BE2C (cell line): ENCODE data around the gene GAPDH.
A peak's percentile ranks its signal among the peaks of the same experiment; 100 is the strongest.

Experiments
- DNase-seq: peaks from one replicate; pipeline ENCODE4 v3.0.0-alpha.2; 2020
- H3K27me3 ChIP-seq: fragments of 250-450 bp; sonication (Bioruptor Pico); 2 replicates; pipeline ENCODE4 v1.5.1; 2020; ENCODE audit warnings: mild to moderate bottlenecking
- H3K36me3 ChIP-seq: fragments of 250-450 bp; sonication (Bioruptor Pico); 2 replicates; pipeline ENCODE4 v1.5.1; 2020; ENCODE audit warnings: mild to moderate bottlenecking
- H3K4me1 ChIP-seq: fragments of 250-450 bp; sonication (Bioruptor Pico); 2 replicates; pipeline ENCODE4 v1.5.1; 2020
- H3K4me3 ChIP-seq: 2 replicates; pipeline ENCODE4 v1.5.1; 2011; ENCODE audit warnings: low read depth, low read length
- H3K9me3 ChIP-seq: fragments of 250-450 bp; sonication (Bioruptor Pico); 2 replicates; pipeline ENCODE4 v1.5.1; 2020
- TF ChIP-seq, protein P1 (sequence below): IDR thresholded peaks from 2 replicates; pipeline ENCODE4 v1.5.1; 2012; ENCODE audit warnings: mild to moderate bottlenecking, low read depth, low read length

Gene GAPDH

DNA sequence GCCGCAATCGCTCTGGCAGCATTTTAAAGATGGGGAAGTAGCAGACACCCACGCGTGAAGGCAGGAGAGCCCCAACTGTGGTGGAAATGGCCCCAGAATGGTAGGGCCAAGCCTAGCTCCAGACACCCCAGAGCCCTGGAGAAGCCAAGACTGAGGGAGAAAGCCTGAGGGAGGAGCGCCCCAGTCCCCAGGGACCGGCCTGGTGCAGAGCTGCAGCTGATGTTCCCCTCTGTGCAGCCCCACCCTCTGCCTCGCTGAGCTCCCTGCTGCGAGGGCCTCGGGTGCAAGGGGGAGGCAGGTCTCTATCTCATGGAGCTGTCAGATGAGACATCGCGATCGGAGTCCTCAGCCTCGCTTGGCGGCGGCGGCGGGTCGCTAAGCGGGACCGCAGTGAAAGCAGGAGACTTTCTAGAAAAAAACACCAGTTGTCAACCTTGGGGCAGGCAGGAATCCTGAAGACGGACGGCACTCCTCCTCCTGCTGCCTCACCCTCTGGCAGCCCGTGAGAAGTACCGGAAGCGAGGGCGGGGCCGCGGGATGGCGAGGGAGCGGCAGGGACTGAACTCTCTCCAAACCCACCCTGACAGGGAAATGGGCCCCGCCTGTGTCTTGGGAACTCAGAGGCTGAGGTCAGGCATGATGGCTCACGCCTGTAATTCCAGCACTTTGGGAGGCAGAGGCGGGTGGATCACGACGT, 6.0 kb downstream of the GAPDH start:
- peaks cover 24% of the 10 kb centered on the region for H3K4me1 ChIP-seq
- peaks cover 55% of the 10 kb centered on the region for H3K36me3 ChIP-seq
- DNase-seq: peak; percentile 92

DNA sequence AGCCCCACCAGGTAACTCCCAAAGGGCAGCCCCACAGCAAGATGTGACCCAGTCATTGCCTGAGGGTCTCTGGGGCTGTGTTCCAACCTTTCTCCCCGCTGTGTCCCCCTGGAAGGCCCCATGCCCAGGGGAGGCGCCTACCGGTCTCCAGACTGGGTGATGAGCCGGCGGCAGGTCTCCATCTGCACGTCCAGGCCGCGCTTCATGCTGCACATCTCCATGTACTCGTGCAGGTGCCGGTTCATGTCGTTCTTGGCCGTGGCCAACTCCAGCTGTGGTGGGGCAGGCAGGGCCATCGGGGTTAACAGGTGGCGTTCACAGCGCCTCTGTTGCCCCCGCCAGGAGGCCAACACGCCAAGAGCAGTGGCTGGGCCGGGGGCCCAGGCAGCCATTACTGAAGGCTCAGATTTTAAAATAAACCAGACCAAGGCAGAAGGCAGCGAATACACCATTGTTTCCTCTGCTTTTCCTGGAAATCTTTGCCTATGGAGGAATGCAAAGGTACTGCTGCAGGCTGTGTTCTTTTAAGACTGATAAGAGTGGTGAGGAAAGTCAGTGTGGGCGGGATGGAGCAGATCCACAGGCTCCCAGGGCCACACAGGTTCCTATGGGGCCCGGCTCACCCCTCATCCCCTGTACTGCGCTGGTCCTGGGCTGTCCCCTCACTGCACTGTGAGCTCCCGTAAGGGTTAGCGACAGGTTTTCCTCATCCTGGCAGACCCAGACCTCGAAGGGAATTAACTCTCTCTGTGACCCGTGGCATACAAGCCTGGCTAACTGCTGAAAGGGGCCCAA, 7.3 kb downstream of the GAPDH start:
- TF ChIP-seq, protein P1, sequence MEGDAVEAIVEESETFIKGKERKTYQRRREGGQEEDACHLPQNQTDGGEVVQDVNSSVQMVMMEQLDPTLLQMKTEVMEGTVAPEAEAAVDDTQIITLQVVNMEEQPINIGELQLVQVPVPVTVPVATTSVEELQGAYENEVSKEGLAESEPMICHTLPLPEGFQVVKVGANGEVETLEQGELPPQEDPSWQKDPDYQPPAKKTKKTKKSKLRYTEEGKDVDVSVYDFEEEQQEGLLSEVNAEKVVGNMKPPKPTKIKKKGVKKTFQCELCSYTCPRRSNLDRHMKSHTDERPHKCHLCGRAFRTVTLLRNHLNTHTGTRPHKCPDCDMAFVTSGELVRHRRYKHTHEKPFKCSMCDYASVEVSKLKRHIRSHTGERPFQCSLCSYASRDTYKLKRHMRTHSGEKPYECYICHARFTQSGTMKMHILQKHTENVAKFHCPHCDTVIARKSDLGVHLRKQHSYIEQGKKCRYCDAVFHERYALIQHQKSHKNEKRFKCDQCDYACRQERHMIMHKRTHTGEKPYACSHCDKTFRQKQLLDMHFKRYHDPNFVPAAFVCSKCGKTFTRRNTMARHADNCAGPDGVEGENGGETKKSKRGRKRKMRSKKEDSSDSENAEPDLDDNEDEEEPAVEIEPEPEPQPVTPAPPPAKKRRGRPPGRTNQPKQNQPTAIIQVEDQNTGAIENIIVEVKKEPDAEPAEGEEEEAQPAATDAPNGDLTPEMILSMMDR: no peak
- H3K9me3 ChIP-seq: no peaks in the 10 kb centered on the region
- no peak for DNase-seq
- no peaks in the 10 kb centered on the region for H3K27me3 ChIP-seq
- peaks cover 50% of the 10 kb centered on the region for H3K36me3 ChIP-seq
- H3K4me3 ChIP-seq: no peak overlapping the region
- peaks cover 19% of the 10 kb centered on the region for H3K4me1 ChIP-seq

More for the DNA sequence above, 6.0 kb downstream of the GAPDH start:
- TF ChIP-seq, protein P1: peak; percentile 23
- Histone ChIP-seq H3K27me3 (no peaks in the 10 kb centered on the region), H3K9me3 (no peaks in the 10 kb centered on the region), H3K4me3 (peak overlapping the region; percentile 33)

DNA sequence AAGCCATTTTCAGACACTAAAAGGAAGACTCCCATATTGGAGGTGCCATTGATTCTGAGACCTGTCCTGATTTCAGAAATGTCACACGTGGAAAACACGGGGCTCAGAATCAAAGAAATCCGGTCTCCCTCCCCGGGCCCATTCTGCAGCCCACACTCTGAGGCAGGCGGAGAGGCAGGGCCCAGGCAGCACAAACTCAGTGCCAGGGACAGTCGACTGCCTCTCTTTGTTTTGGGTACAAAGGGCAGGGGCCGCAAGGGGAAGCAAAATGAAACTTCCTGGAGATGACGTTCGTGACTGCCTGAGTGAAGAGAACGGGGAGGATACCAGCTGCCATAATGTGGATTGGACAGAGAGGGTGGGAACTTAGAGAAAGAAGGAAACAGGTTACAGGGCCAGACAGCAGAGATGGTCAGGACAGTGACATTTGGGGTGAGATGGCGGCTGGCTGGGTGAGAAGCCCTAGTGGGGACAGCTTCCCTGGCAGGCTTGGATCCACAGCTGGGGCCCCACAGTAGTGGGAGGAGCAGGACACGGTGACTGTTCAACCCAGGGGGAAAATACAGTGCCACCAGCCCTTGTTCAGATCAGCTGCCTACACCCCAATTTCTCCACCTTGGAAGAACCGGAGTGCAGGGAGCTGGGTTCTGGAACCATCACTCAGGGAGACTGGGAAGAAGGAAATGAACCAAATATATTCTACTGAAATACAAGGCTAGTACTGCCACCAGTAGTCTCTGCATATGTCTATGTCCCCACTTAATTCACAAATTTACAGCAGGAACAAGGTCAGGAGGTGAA, 8.1 kb downstream of the GAPDH start:
- H3K9me3 ChIP-seq: no peaks in the 10 kb centered on the region
- peaks cover 50% of the 10 kb centered on the region for H3K36me3 ChIP-seq
- DNase-seq: no peak
- peaks cover 19% of the 10 kb centered on the region for H3K4me1 ChIP-seq
- H3K27me3 ChIP-seq: no peaks in the 10 kb centered on the region
- H3K4me3 ChIP-seq: no peak overlapping the region
- TF ChIP-seq, protein P1: no peak

DNA sequence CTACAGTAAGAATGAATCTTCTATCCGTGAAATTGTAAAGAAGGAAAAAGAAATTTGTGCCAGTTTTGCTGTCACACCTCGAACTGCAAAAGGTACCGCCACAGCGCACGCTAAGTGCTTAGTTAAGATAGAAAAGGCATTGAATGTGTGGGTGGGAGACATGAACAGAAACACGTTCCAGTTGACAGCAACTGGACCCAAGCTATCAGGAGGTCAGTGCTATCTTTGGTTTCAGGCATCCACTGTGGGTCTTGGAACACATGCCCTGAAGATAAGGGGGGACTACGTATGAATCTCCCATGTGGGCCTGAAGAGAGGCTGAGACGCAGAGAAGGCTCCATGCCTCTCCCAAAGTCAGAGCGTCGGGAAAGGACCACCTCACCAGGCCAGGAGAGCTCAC, 11.7 kb downstream of the GAPDH start:
- Histone ChIP-seq H3K27me3 (no peaks in the 10 kb centered on the region), H3K4me3 (no peak overlapping the region), H3K9me3 (no peaks in the 10 kb centered on the region), H3K36me3 (peaks cover 66% of the 10 kb centered on the region), H3K4me1 (peaks cover 3% of the 10 kb centered on the region; the same call in 1 of the 2 replicates)
- no peak for DNase-seq
- TF ChIP-seq, protein P1: no peak

DNA sequence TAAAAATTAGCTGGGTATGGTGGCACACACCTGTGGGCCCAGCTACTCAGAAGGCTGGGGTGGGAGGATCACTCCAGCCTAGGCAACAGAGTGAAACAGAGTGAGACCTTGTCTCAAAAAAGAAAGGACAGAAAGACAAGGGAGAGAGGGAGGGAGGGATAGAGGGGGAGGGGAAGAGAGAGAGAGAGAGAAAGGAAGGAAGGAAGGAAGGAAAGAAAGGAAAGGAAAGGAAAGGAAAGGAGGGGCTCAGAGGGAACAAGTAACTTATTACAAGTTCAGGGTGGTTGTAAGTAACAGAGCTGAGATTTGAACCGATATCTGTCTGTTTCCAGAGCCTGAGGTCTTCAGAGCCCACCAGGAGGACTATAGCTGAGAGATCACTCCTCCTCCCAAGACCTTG, 13.2 kb downstream of the GAPDH start:
- H3K27me3 ChIP-seq: no peaks in the 10 kb centered on the region
- peaks cover 76% of the 10 kb centered on the region for H3K36me3 ChIP-seq
- TF ChIP-seq, protein P1: no peak
- no peak overlapping the region for H3K4me3 ChIP-seq
- DNase-seq: no peak
- H3K9me3 ChIP-seq: no peaks in the 10 kb centered on the region
- peaks cover 8% of the 10 kb centered on the region for H3K4me1 ChIP-seq
